Testis (tissue), 2 donors: ENCODE measurements around the gene JMJD6.
"Not testable (repeated sequence)": the region's sequence is repeated elsewhere in the genome, so short reads cannot be mapped to it uniquely, and the experiment has no call there.

ENCODE experiments used
- CTCF ChIP-seq, 3 experiments: fragments of 450-650 bp in 2 of 3; fragments of 200-600 bp in 1 of 3; sonication (generic) in 1 of 3; IDR thresholded peaks; one replicate each; pipeline ENCODE4 v1.5.1; 2016 to 2019; ENCODE audit warnings: antibody characterized with exemption in 3 of 3, mild to moderate bottlenecking in 2 of 3, moderate library complexity in 1 of 3
- POLR2A ChIP-seq: fragments of 450-650 bp; IDR thresholded peaks from one replicate; pipeline ENCODE4 v1.6.1; 2017; ENCODE audit warnings: antibody characterized with exemption, mild to moderate bottlenecking, moderate library complexity

- TF ChIP-seq CTCF (IDR thresholded peaks at IDR 0.05); POLR2A: not testable (repeated sequence)
Measured at GRCh38 chr17:76698466-76698977, 27.9 kb downstream of the JMJD6 start.
